Activated B cell treated with CpG ODN at 0.5 μM for 24 hours (primary cell): ENCODE data around the gene GPR141. TPM values are rescaled to one million over a fixed set of nuclear protein-coding genes. Genes with fewer than 3 reads are reported as not detected.

ENCODE experiments used
- ATAC-seq: fragments of 200-7000 bp; cut with Tn5 transposase; one replicate; pipeline ENCODE4 v1.10.0; 2021; ENCODE audit warnings: low read depth, mild to moderate bottlenecking, moderate library complexity
- CTCF ChIA-PET: fragments of 350-600 bp; sonication (Branson Sonifier 250); formaldehyde crosslinking; loops from one replicate; lab custom pipeline; 2021; ENCODE audit warnings: antibody characterized with exemption; lab: Charles Lee
- POLR2A ChIA-PET: fragments of 350-600 bp; sonication (Branson Sonifier 250); formaldehyde crosslinking; loops from one replicate; lab custom pipeline; 2021; ENCODE audit warnings: antibody characterized with exemption; lab: Charles Lee
- DNase-seq: peaks from one replicate; pipeline ENCODE4 v3.0.0; 2022
- H3K27ac Mint-ChIP-seq: one replicate; pipeline ENCODE4 v1.8.0; 2020; ENCODE audit warnings: mixed read lengths
- H3K27me3 Mint-ChIP-seq: one replicate; pipeline ENCODE4 v1.8.0; 2021; ENCODE audit warnings: mixed read lengths
- H3K36me3 Mint-ChIP-seq: one replicate; pipeline ENCODE4 v1.8.0; 2021; ENCODE audit warnings: low read depth, mixed read lengths
- H3K4me1 Mint-ChIP-seq: one replicate; pipeline ENCODE4 v1.8.0; 2021; ENCODE audit warnings: mixed read lengths
- H3K4me3 Mint-ChIP-seq: one replicate; pipeline ENCODE4 v1.8.0; 2020; ENCODE audit warnings: mild to moderate bottlenecking, mixed read lengths
- H3K9me3 Mint-ChIP-seq: one replicate; pipeline ENCODE4 v1.8.0; 2020; ENCODE audit warnings: mixed read lengths
- CTCF ChIP-seq: fragments of 200-600 bp; IDR thresholded peaks from one replicate; pipeline ENCODE4 v1.8.0; 2022; ENCODE audit warnings: antibody characterized with exemption, mild to moderate bottlenecking
- intact Hi-C: fragments of 100-400 bp; cut with micrococcal nuclease; formaldehyde crosslinking; loops from one replicate; pipeline ENCODE4 v1.15.1; 2024
- total RNA-seq: library from RNA; stranded (reverse); gene quantifications from 2 replicates; pipeline ENCODE4 v1.2.3, GENCODE V29; 2022

GPR141 gene
- total RNA-seq, 1 donor from 2014 or later: not detected

- no peak overlapping the region for H3K27ac Mint-ChIP-seq
- H3K4me3 Mint-ChIP-seq: peak overlapping the region; percentile 19
- POLR2A ChIA-PET: no interaction called here
- ATAC-seq (peak; percentile 62), DNase-seq (no peak)
- H3K27me3 Mint-ChIP-seq: peaks cover 53% of the 10 kb centered on the region
- peaks cover 3% of the 10 kb centered on the region for H3K9me3 Mint-ChIP-seq
- H3K36me3 Mint-ChIP-seq: no peaks in the 10 kb centered on the region
- TF ChIP-seq CTCF: no peak
- CTCF ChIA-PET: no interaction called here
- H3K4me1 Mint-ChIP-seq: peaks cover 13% of the 10 kb centered on the region
- intact Hi-C loops: no loop called here
Measured at GRCh38 chr7:37656913-37657530, 26.5 kb upstream of the GPR141 start.

- Mint-ChIP-seq H3K27ac (no peak overlapping the region), H3K4me3 (no peak overlapping the region), H3K36me3 (no peaks in the 10 kb centered on the region), H3K9me3 (no peaks in the 10 kb centered on the region), H3K27me3 (peaks cover 56% of the 10 kb centered on the region), H3K4me1 (peaks cover 13% of the 10 kb centered on the region)
- ChIA-PET POLR2A (interaction anchor here (0.6 kb wide), 1 partner anchor 28 kb away, joined by 4 read pairs; no protein-coding TSS in a partner anchor), CTCF (no interaction called here)
- ATAC-seq (no peak), DNase-seq (no peak)
- intact Hi-C loops: no loop called here
- no peak for TF ChIP-seq CTCF
Measured at GRCh38 chr7:37657816-37658215, 25.8 kb upstream of the GPR141 start.

- no peak for ATAC-seq
- ChIA-PET CTCF (no interaction called here), POLR2A (no interaction called here)
- Mint-ChIP-seq H3K9me3 (no peaks in the 10 kb centered on the region), H3K27ac (no peak overlapping the region), H3K27me3 (peaks cover 60% of the 10 kb centered on the region), H3K36me3 (no peaks in the 10 kb centered on the region), H3K4me1 (peaks cover 19% of the 10 kb centered on the region), H3K4me3 (no peak overlapping the region)
- DNase-seq: no peak
- intact Hi-C loops: no loop called here
- no peak for TF ChIP-seq CTCF
Measured at GRCh38 chr7:37659971-37660565, 23.5 kb upstream of the GPR141 start.

GRCh38 chr7:37660614-37661013 lies 23.0 kb upstream of the GPR141 start:
- intact Hi-C loops: no loop called here

More at GRCh38 chr7:37660614-37661013, 23.0 kb upstream of the GPR141 start:
- ChIA-PET POLR2A (no interaction called here), CTCF (no interaction called here)
- Mint-ChIP-seq H3K27ac (no peak overlapping the region), H3K36me3 (no peaks in the 10 kb centered on the region), H3K9me3 (no peaks in the 10 kb centered on the region), H3K4me1 (peaks cover 19% of the 10 kb centered on the region), H3K27me3 (peaks cover 59% of the 10 kb centered on the region), H3K4me3 (no peak overlapping the region)
- no peak for TF ChIP-seq CTCF
- ATAC-seq: no peak
- DNase-seq: no peak
